GM18505 (cell line): ENCODE measurements around the gene MYRIP.

ENCODE experiments used
- ATAC-seq: cut with Tn5 transposase; IDR thresholded peaks from one replicate; pipeline ENCODE4 v1.9.1; 2021; ENCODE audit not compliant: unreplicated experiment
- POLR2A ChIP-seq: IDR thresholded peaks from 4 replicates; pipeline ENCODE4 v1.6.1; 2011; ENCODE audit warnings: borderline replicate concordance; ENCODE audit not compliant: insufficient read depth, insufficient read length; ENCODE audit errors: extremely low read depth

The MYRIP gene

GRCh38 chr3:40230382-40230781 lies 421.0 kb downstream of the MYRIP start:
- no peak for TF ChIP-seq POLR2A
- no peak for ATAC-seq

GRCh38 chr3:40232626-40233025 lies 423.2 kb downstream of the MYRIP start:
- ATAC-seq, result no peak
- no peak for TF ChIP-seq POLR2A

GRCh38 chr3:40237159-40237558 lies 427.8 kb downstream of the MYRIP start:
- no peak for TF ChIP-seq POLR2A
- no peak for ATAC-seq

- no peak for TF ChIP-seq POLR2A
- ATAC-seq, result no peak
Observed at GRCh38 chr3:40237889-40238571, 428.6 kb downstream of the MYRIP start.

DNA sequence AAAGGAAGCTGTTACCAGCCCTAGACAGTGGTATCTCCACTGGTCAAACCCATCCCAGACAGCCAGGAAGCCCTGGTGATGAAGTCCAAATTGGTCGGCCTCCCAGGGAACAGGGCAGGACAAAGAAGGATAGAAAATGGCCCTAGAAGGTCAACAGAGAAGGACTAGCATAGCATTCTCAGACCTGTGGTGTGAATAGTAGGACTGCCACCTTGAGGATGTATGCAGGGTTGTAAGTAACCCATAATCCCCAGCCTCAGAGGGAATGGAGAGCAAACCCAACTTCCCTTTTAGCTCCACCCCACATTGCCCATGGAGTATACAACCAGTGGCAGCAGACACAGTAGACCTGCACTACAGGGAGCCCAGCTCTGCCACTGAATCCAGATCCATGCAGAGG lies 431.5 kb downstream of the MYRIP start:
- TF ChIP-seq POLR2A, result no peak

GRCh38 chr3:40242216-40242615 lies 432.8 kb downstream of the MYRIP start:
- no peak for ATAC-seq
- no peak for TF ChIP-seq POLR2A

More for the DNA sequence above, 431.5 kb downstream of the MYRIP start:
- ATAC-seq, result no peak

- no peak for TF ChIP-seq POLR2A
- no peak for ATAC-seq
Observed at GRCh38 chr3:40242638-40243037, 433.2 kb downstream of the MYRIP start.

- ATAC-seq, result no peak
- no peak for TF ChIP-seq POLR2A
Observed at GRCh38 chr3:40243056-40243455, 433.6 kb downstream of the MYRIP start.

- ATAC-seq, result no peak
- no peak for TF ChIP-seq POLR2A
Observed at GRCh38 chr3:40247714-40248454, 438.5 kb downstream of the MYRIP start.

DNA sequence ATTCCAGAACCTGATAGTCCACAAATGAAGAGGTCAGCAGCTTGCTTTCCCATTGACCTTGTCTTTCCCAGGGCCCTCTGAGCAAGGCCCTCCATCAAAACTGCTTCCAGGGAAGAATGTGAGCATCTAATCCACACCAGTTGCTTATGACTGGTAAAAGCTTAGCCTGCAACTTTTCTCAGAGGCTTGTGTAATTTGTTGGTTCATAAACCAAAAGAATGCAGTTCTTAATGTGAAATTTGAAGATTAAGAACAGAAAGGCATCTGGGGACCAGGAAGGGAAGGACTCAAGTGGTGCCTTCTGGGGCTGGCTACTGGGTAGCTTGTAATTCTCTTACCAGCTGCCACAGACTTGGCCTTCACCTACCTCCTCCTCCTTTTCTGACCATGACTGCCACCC lies 439.2 kb downstream of the MYRIP start:
- ATAC-seq, result no peak
- TF ChIP-seq POLR2A, result no peak

GRCh38 chr3:40249168-40249567 lies 439.8 kb downstream of the MYRIP start:
- no peak for ATAC-seq
- TF ChIP-seq POLR2A, result no peak

GRCh38 chr3:40254491-40254890 lies 445.1 kb downstream of the MYRIP start:
- TF ChIP-seq POLR2A, result no peak

DNA sequence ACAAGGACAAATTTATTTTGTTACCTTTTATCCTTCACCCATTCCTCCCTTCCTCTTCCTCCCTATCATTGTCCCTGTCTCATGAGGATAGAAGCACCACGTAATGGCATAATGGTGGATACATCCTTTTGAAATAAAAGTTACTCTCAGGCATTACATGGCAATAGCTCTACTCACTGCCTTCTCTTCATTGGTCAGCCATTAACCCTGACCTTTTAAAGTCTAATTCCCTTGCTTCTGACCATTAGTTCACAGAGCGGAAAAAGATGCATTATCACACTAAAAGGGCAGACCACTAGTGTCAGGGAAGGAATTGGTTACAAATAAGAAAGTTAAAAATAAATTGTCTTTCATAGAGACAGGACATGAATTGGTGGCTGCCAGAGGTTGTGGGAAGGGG lies 445.5 kb downstream of the MYRIP start:
- ATAC-seq, result no peak
- TF ChIP-seq POLR2A, result no peak

More at GRCh38 chr3:40254491-40254890, 445.1 kb downstream of the MYRIP start:
- no peak for ATAC-seq

DNA sequence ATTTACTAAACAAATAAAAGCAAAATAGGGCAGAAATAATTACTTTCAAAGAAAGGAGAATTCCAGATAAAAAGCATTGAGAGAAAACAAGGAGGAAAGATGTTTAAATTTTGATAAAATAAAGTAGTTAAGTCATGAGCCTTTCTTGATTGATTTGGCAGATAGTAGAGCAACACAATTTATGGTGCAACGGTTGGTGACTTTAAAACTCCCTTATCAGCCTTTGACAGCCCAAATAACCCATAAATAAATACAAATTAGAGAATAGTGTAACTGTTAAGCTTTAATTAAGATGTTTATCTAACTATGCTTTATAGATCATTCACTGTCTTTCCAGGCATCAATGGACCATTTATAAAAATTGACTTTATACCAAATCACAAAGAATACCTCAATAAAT lies 446.1 kb downstream of the MYRIP start:
- TF ChIP-seq POLR2A, result no peak
- ATAC-seq, result no peak
